Prostate gland (tissue), 2 donors: ENCODE data around the gene PIGQ. TPM values are rescaled to one million over a fixed set of nuclear protein-coding genes. Genes with fewer than 3 reads are reported as not detected.

ENCODE experiments used
- DNase-seq: peaks from one replicate; pipeline ENCODE4 v3.0.0-alpha.2; 2019; ENCODE audit warnings: low spot score
- H3K27ac ChIP-seq, 2 donors: fragments of 200-600 bp; sonication (generic); 2 replicates each; pipeline ENCODE4 v1.5.1; 2017 to 2019
- H3K27me3 ChIP-seq: fragments of 200-600 bp; sonication (generic); replicated peaks from 2 replicates; pipeline ENCODE4 v1.5.1; 2019; ENCODE audit not compliant: insufficient read depth
- H3K36me3 ChIP-seq, 2 donors: fragments of 200-600 bp; sonication (generic); 1 replicate in 1 of 2; 2 replicates in 1 of 2; pipeline versions ENCODE4 v1.5.1 to v1.8.1; 2017 to 2019
- H3K4me1 ChIP-seq: fragments of 200-600 bp; sonication (generic); replicated peaks from 2 replicates; pipeline ENCODE4 v1.5.1; 2019
- H3K4me3 ChIP-seq, 2 donors: fragments of 200-600 bp; sonication (generic); 2 replicates each; pipeline ENCODE4 v1.5.1; 2017 to 2019
- H3K9me3 ChIP-seq: fragments of 200-600 bp; sonication (generic); 2 replicates; pipeline ENCODE4 v1.5.1; 2017
- POLR2A ChIP-seq: fragments of 450-650 bp; IDR thresholded peaks from one replicate; pipeline ENCODE4 v1.6.1; 2016; ENCODE audit warnings: antibody characterized with exemption, mild to moderate bottlenecking
- POLR2AphosphoS5 ChIP-seq: sonication (generic); formaldehyde crosslinking; IDR thresholded peaks from one replicate; pipeline ENCODE4 v1.6.1; 2017; ENCODE audit warnings: antibody characterized with exemption
- WGBS: methylation state at CpG from one replicate; pipeline ENCODE4 v1.1.5; 2018; 5-methylcytosine and 5-hydroxymethylcytosine counted together
- intact Hi-C: fragments of 100-400 bp; cut with DNase I; formaldehyde crosslinking; loops from one replicate; pipeline ENCODE4 v1.14.2; 2022
- total RNA-seq, 2 donors: library from RNA; depleted of rRNA; stranded (reverse); fragments of >200 nt; gene quantifications; one replicate each; pipeline ENCODE4 v1.1.0, GENCODE V29; 2016
- TF ChIP-seq, protein P1 (sequence below), 4 experiments: fragments of 200-600 bp in 2 of 4; fragments of 450-650 bp in 2 of 4; sonication (generic) in 2 of 4; IDR thresholded peaks; 1 replicate in 3 of 4; 2 replicates in 1 of 4; pipeline ENCODE4 v1.5.1; 2016 to 2019; ENCODE audit warnings: antibody characterized with exemption in 4 of 4, mild to moderate bottlenecking in 2 of 4, moderate library complexity in 2 of 4

Gene PIGQ
- total RNA-seq, 2 donors from 2014 or later, result 70.1 to 85.8 TPM

DNA sequence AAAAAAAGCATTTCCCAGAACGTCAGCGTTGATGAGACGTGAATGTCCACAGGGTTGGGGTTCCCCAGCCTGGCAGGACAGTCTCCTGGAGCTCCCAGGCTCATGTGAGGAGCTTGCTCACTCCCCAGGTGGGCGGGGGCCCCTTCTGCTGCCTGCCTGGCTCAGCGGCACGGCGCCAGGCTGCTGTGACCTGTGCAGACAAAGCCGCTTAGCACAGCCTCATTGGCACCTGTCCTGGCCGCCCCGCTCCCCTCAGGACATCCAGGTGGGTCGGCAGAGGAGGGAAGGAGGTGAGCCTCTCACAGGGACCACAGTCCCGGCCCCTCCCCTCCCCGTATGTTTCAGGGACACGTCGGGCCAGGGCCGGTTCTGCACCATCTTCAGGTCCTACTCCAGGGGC is 48.1 kb downstream of the PIGQ start:
- TF ChIP-seq POLR2A (no peak), POLR2AphosphoS5 (no peak)
- TF ChIP-seq, protein P1, sequence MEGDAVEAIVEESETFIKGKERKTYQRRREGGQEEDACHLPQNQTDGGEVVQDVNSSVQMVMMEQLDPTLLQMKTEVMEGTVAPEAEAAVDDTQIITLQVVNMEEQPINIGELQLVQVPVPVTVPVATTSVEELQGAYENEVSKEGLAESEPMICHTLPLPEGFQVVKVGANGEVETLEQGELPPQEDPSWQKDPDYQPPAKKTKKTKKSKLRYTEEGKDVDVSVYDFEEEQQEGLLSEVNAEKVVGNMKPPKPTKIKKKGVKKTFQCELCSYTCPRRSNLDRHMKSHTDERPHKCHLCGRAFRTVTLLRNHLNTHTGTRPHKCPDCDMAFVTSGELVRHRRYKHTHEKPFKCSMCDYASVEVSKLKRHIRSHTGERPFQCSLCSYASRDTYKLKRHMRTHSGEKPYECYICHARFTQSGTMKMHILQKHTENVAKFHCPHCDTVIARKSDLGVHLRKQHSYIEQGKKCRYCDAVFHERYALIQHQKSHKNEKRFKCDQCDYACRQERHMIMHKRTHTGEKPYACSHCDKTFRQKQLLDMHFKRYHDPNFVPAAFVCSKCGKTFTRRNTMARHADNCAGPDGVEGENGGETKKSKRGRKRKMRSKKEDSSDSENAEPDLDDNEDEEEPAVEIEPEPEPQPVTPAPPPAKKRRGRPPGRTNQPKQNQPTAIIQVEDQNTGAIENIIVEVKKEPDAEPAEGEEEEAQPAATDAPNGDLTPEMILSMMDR (IDR thresholded peaks at IDR 0.05), result no peak
- no peak overlapping the region for H3K27ac ChIP-seq
- DNase-seq, result no peak
- no peaks in the 10 kb centered on the region for H3K27me3 ChIP-seq
- H3K4me3 ChIP-seq, result no peak overlapping the region
- no peaks in the 10 kb centered on the region for H3K9me3 ChIP-seq
- intact Hi-C loops, result no loop called here
- 72% methylated on average over 16 of the region's 16 CpGs for WGBS
- peaks cover 12% of the 10 kb centered on the region for H3K4me1 ChIP-seq
- H3K36me3 ChIP-seq, result no peaks in the 10 kb centered on the region

DNA sequence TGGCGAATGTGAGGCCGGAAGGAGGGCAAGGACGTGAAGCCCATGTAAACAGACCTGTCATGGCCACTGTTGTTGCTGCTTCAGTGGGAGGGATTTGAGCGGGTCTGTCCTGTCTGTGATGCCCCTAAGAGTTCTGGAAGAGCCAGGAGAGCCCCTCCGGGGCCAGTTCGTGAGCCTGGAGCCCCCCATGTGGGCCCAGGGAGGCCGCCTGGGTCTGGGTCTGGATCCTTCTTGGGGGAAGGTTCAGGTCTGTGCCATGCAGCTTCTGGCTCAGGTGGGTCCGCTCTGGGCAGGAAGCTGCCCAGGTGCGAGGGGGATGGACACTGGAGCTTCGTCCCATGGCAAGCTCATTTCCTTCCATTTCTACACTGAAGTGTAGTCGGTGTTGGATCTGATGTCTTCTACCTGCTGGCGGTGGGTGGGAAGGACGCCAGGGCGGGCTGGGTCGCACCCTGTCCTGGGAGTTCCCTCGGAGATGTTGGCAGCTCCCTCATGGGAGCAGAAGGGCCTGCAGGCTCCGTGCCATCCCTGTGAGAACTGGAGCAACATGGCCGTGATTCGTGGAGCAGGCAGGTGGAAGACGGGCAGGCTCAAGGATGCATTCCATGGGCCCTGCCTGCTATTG is 49.8 kb downstream of the PIGQ start:
- Histone ChIP-seq H3K4me3 (no peak overlapping the region), H3K9me3 (no peaks in the 10 kb centered on the region), H3K4me1 (peaks cover 12% of the 10 kb centered on the region), H3K36me3 (no peaks in the 10 kb centered on the region), H3K27ac (no peak overlapping the region), H3K27me3 (no peaks in the 10 kb centered on the region)
- DNase-seq, result no peak
- intact Hi-C loops, result no loop called here
- 86% methylated on average over 19 of the region's 20 CpGs for WGBS
- TF ChIP-seq POLR2AphosphoS5 (no peak), POLR2A (no peak)
- TF ChIP-seq, protein P1 (IDR thresholded peaks at IDR 0.05), result no peak

DNA sequence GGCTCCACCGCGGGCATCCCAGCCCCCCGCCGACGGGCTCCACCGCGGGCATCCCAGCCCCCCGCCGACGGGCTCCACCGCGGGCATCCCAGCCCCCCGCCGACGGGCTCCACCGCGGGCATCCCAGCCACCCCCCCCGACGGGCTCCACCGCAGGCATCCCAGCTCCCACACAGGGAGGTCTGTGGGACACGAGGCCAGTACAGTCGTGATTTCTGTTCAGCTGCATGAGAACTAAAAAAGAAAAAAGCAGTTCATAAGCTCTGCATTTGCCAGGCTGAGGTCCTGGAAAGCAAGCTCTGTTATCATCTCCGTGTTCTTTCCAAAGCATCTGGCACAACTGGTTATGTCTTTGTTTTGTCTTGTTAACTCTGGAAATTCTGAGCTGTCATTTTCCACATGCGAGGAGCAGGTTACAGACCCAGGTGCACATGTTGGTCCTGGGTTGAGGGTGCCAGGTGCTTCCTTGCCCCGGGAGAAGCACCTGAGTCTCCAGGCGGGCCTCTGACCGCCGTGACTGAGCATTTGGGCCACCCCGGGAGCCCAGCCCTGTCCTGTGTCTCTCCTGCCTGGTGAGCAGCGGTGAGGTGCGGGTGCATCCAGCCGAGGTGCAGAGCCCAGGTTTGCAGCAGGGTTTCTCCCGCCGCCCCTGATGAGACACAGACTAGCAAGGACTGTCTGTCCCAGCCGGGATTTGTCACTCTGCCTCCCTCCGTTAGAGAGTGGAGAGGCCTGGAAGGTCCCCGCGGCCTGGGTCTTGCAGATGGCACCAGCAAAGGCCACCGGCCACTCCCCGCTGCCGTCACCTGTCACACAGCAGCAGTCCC is 51.1 kb downstream of the PIGQ start:
- TF ChIP-seq, protein P1 (IDR thresholded peaks at IDR 0.05), result no peak
- no peak for TF ChIP-seq POLR2A
- no peak for TF ChIP-seq POLR2AphosphoS5
- H3K4me1 ChIP-seq, result peaks cover 12% of the 10 kb centered on the region
- no peak for DNase-seq
- 55% methylated on average over 28 of the region's 41 CpGs for WGBS
- no peak overlapping the region for H3K27ac ChIP-seq
- no peaks in the 10 kb centered on the region for H3K27me3 ChIP-seq
- no peaks in the 10 kb centered on the region for H3K9me3 ChIP-seq
- H3K36me3 ChIP-seq, result no peaks in the 10 kb centered on the region
- intact Hi-C loops, result no loop called here
- no peak overlapping the region for H3K4me3 ChIP-seq

DNA sequence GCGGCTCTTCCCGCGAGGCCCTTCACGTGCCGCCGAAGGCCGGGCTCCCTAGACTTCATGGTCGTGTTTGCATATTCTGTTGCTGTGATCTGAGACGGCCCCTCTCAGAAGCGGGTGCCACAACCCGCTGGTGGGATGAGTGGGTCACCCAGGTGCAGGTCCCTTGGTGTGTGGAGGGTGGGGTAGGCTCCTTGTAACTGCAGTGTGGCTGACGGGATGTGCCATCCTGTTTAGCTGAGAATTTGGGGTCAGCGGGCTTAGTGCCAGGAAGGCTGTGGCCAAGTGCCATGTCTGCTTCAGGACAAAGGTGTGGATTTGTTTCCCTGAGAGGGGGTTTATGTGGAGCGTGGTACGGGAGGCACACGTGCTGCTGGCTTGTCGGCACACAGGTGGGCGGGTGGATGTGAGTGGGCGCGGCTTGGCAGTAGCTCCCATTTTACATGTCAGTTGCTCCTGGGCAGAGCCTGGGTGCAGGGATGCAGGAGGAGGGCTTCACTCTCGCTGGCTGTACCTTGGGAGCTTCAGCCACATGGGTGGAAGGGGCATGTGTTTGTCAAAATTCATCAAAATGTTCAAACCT is 51.8 kb downstream of the PIGQ start:
- Histone ChIP-seq H3K36me3 (peaks cover 0 to 3% of the 10 kb centered on the region in 2 donors), H3K4me1 (peaks cover 12% of the 10 kb centered on the region), H3K27me3 (no peaks in the 10 kb centered on the region), H3K4me3 (no peak overlapping the region), H3K27ac (no peak overlapping the region), H3K9me3 (no peaks in the 10 kb centered on the region)
- peak; percentile 43 for DNase-seq
- 48% methylated on average over 21 of the region's 21 CpGs for WGBS
- intact Hi-C loops, result no loop called here
- no peak for TF ChIP-seq POLR2AphosphoS5
- TF ChIP-seq POLR2A, result no peak
- TF ChIP-seq, protein P1 (IDR thresholded peaks at IDR 0.05), result no peak
